B cell (primary cell): ENCODE measurements around the gene AP5S1.

ENCODE experiments used
- CTCF ChIP-seq: fragments of 200-600 bp; IDR thresholded peaks from one replicate; pipeline ENCODE4 v1.8.0; 2022; ENCODE audit warnings: antibody characterized with exemption, mild to moderate bottlenecking
- EZH2 ChIP-seq: IDR thresholded peaks from 2 replicates; pipeline ENCODE4 v1.6.1; 2012; ENCODE audit warnings: borderline replicate concordance, low read depth, mild to moderate bottlenecking, moderate library complexity, low read length; ENCODE audit not compliant: insufficient read depth, poor library complexity, severe bottlenecking

GRCh38 chr20:3813848-3814581, 6.3 kb upstream of the AP5S1 start:
- no peak for TF ChIP-seq CTCF
- TF ChIP-seq EZH2, result no peak
